GM06990 (cell line): ENCODE results near the gene VPS33B.

Source experiments
- DNase-seq: peaks from one replicate; pipeline ENCODE4 v3.0.0-alpha.2; 2011; ENCODE audit not compliant: insufficient read length; ENCODE audit errors: extremely low read depth
- H3K27me3 ChIP-seq: replicated peaks from 2 replicates; pipeline ENCODE4 v1.6.0; 2011; ENCODE audit warnings: low read length; ENCODE audit not compliant: control insufficient read depth, insufficient read depth
- H3K36me3 ChIP-seq: 2 replicates; pipeline ENCODE4 v1.5.1; 2011; ENCODE audit warnings: low read length; ENCODE audit not compliant: control insufficient read depth, insufficient read depth
- H3K4me3 ChIP-seq: replicated peaks from 2 replicates; pipeline ENCODE4 v1.5.1; 2011; ENCODE audit warnings: low read depth, mild to moderate bottlenecking, control low read depth, low read length
- TF ChIP-seq, protein P1 (sequence below): IDR thresholded peaks from 2 replicates; pipeline ENCODE4 v1.5.1; 2011; ENCODE audit warnings: low read length, control low read depth, mild to moderate bottlenecking, inconsistent platforms; ENCODE audit not compliant: insufficient read depth, poor library complexity, severe bottlenecking

Gene VPS33B

DNA sequence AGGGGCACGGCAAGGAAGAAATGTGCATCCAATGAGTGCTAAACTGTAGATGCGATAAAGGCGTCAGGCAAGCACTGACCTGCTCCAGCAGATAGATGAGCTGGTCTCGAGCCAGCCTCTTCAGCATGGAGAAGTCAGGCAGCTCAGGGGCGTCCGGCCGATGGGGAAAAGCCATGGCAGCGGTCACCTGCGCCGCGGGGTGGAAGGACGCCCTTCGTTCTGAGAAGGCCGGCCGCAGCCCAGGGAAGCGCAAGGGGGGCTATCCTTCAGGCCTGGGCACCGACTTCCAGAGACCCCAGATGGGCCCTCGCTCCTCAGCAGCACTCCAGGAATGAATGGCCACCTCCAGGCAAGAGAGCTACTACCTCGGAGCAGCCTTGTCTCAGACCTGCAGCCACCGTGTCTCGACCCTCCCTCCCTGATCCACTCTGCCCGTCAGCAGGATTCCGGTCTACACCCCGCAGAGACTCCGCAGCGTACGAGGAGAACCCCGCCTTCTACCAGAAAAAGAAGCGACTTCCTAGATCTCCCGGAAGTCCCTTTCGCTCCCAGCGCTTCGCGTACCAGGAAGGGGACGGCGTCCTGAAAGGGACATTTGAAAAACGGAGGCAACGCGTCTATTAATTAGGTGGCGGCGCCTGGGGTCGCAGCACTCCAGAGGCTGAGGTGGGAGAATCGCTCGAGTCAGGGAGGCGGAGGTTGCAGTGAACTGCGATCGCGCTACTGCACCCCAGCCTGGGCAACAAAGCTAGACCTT is at the start of gene VPS33B:
TSS of gene VPS33B (minus strand) at position 520 of the 757 bp plus-strand sequence. CDS start at position 175, 345 bp downstream.
- H3K36me3 ChIP-seq, result peaks cover 3% of the 10 kb centered on the region; the same call in 1 of the 2 replicates
- no peaks in the 10 kb centered on the region for H3K27me3 ChIP-seq
- DNase-seq, result peak; percentile 83
- peak within 1 kb of the TSS; percentile 97 for H3K4me3 ChIP-seq
- TF ChIP-seq, protein P1, sequence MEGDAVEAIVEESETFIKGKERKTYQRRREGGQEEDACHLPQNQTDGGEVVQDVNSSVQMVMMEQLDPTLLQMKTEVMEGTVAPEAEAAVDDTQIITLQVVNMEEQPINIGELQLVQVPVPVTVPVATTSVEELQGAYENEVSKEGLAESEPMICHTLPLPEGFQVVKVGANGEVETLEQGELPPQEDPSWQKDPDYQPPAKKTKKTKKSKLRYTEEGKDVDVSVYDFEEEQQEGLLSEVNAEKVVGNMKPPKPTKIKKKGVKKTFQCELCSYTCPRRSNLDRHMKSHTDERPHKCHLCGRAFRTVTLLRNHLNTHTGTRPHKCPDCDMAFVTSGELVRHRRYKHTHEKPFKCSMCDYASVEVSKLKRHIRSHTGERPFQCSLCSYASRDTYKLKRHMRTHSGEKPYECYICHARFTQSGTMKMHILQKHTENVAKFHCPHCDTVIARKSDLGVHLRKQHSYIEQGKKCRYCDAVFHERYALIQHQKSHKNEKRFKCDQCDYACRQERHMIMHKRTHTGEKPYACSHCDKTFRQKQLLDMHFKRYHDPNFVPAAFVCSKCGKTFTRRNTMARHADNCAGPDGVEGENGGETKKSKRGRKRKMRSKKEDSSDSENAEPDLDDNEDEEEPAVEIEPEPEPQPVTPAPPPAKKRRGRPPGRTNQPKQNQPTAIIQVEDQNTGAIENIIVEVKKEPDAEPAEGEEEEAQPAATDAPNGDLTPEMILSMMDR, result no peak

DNA sequence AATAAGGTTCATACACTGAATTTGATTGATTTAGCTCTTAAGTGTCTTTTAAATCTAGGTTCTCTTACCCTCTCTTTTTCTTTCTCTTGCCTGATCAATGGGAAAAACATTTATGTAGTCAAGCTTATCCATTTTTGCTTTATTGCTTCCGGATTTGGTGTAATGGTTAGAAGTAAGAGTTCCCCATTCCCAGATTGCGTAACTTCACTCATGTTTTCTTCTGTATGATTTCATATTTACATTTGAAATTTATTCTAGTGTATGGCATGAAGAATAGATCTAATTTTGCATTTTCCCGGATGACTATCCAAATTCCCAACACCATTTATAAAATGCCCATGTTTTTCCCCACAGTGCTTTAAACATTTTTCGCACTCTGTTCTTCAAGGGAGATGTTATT is 49.8 kb upstream of the VPS33B start:
- Histone ChIP-seq H3K4me3 (no peak overlapping the region), H3K27me3 (no peaks in the 10 kb centered on the region), H3K36me3 (no peaks in the 10 kb centered on the region)
- TF ChIP-seq, protein P1, result no peak
- DNase-seq, result no peak

GRCh38 chr15:91070872-91071271 is 48.5 kb upstream of the VPS33B start:
- TF ChIP-seq, protein P1, result no peak
- no peak overlapping the region for H3K4me3 ChIP-seq
- DNase-seq, result no peak

GRCh38 chr15:91068966-91069365 is 46.6 kb upstream of the VPS33B start:
- TF ChIP-seq, protein P1, result no peak
- no peaks in the 10 kb centered on the region for H3K36me3 ChIP-seq
- H3K27me3 ChIP-seq, result no peaks in the 10 kb centered on the region
- H3K4me3 ChIP-seq, result no peak overlapping the region
- DNase-seq, result no peak

More at GRCh38 chr15:91070872-91071271, 48.5 kb upstream of the VPS33B start:
- Histone ChIP-seq H3K27me3 (no peaks in the 10 kb centered on the region), H3K36me3 (no peaks in the 10 kb centered on the region)

DNA sequence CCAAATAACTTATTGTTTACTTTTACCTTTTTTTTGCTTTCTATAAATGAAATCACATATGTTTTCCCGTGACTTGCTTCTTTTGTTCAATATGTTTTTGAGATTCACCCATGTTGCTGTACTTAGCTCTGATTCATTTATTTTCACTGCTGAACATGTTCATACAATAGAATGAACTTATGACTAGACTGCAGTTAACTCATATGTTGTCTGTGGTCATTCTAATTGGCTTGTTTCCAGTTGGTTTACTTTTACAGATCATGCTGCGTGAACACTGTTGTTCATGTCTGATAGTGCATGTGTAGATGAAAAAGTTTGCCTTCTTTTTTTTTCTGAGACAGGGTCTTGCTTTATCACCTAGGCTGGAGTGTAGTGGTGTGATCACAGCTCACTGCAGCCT is 46.0 kb upstream of the VPS33B start:
- TF ChIP-seq, protein P1, result no peak
- Histone ChIP-seq H3K27me3 (no peaks in the 10 kb centered on the region), H3K4me3 (no peak overlapping the region), H3K36me3 (no peaks in the 10 kb centered on the region)
- no peak for DNase-seq
